KBM-7 (cell line): ENCODE measurements around the gene OS9.
"Not testable (repeated sequence)": the region's sequence is repeated elsewhere in the genome, so short reads cannot be mapped to it uniquely, and the experiment has no call there.

ENCODE experiments used
- DNase-seq: peaks from one replicate; pipeline ENCODE4 v3.0.0-alpha.2; 2015
- in situ Hi-C: fragments of 300-500 bp; cut with MboI; formaldehyde crosslinking; loops from 2 replicates; pipeline ENCODE4 v1.14.3; 2020; ENCODE audit warnings: low sequenced_read_pairs, low pct_unique_long_range_greater_than_20kb, mixed read lengths

Gene OS9

GRCh38 chr12:57688931-57689330 lies 5.0 kb upstream of the OS9 start:
- no peak for DNase-seq
- in situ Hi-C loops: no loop called here

GRCh38 chr12:57692500-57692899 lies 1.4 kb upstream of the OS9 start:
- in situ Hi-C loops: no loop called here
- DNase-seq: no peak

GRCh38 chr12:57693317-57693658 lies 644 bp upstream of the OS9 start:
- DNase-seq: no peak
- in situ Hi-C loops: no loop called here

GRCh38 chr12:57694459-57695019 lies 607 bp downstream of the OS9 start:
- in situ Hi-C loops: no loop called here

GRCh38 chr12:57695770-57696432 lies 2.0 kb downstream of the OS9 start:
- no peak for DNase-seq
- in situ Hi-C loops: no loop called here

More at GRCh38 chr12:57694459-57695019, 607 bp downstream of the OS9 start:
- no peak for DNase-seq

- DNase-seq: no peak
These were observed 3.1 kb downstream of the OS9 start for GRCh38 chr12:57697076-57697475.

GRCh38 chr12:57698414-57698813 lies 4.5 kb downstream of the OS9 start:
- in situ Hi-C loops: no loop called here
- no peak for DNase-seq

More at GRCh38 chr12:57697076-57697475, 3.1 kb downstream of the OS9 start:
- in situ Hi-C loops: no loop called here

GRCh38 chr12:57700317-57700716 lies 6.4 kb downstream of the OS9 start:
- in situ Hi-C loops: no loop called here

GRCh38 chr12:57707250-57707649 lies 13.3 kb downstream of the OS9 start:
- no peak for DNase-seq
- in situ Hi-C loops: no loop called here

More at GRCh38 chr12:57700317-57700716, 6.4 kb downstream of the OS9 start:
- DNase-seq: no peak

- DNase-seq: no peak
- in situ Hi-C loops: no loop called here
These were observed 14.4 kb downstream of the OS9 start for GRCh38 chr12:57708296-57708695.

GRCh38 chr12:57712701-57713100 lies 18.8 kb downstream of the OS9 start:
- in situ Hi-C loops: no loop called here
- DNase-seq: no peak

GRCh38 chr12:57713209-57713608 lies 19.3 kb downstream of the OS9 start:
- in situ Hi-C loops: no loop called here
- no peak for DNase-seq

GRCh38 chr12:57715036-57715748 lies 21.3 kb downstream of the OS9 start:
- DNase-seq, in situ Hi-C loops: not testable (repeated sequence)

- in situ Hi-C loops: no loop called here
- no peak for DNase-seq
These were observed 21.9 kb downstream of the OS9 start for GRCh38 chr12:57715786-57716185.

GRCh38 chr12:57716305-57716704 lies 22.4 kb downstream of the OS9 start:
- in situ Hi-C loops: no loop called here
- no peak for DNase-seq

- in situ Hi-C loops: no loop called here
- no peak for DNase-seq
These were observed 23.2 kb downstream of the OS9 start for GRCh38 chr12:57717131-57717530.

- DNase-seq: no peak
- in situ Hi-C loops: no loop called here
These were observed 24.1 kb downstream of the OS9 start for GRCh38 chr12:57717846-57718640.

GRCh38 chr12:57718641-57719528 lies 25.0 kb downstream of the OS9 start:
- in situ Hi-C loops: no loop called here
- DNase-seq: no peak
